ENCODE data around the gene TGFBR3. TPM values are rescaled to one million over a fixed set of nuclear protein-coding genes. Genes with fewer than 3 reads are reported as not detected.

TGFBR3 gene
- total RNA-seq, 4 donors from 2014 or later = 37.3 to 61.7 (median 48.4) TPM

DNA sequence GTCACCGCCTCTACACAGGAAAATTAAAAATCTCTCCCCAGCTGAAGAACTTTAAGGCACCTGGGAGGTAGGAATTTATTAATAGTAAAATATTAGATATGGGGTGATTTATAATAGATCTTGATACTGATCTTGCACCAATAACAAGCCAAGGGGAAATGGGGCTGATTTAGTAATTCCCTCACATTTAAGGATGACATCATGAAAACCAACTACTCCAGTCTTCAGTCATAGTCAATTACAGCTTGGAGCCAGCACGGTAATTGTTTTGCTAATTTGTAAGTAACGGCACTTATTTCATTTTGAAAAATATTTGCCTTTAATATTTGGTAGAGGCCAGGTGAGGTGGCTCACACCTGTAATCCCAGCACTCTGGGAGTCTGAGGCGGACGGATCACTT, 92.8 kb downstream of the TGFBR3 start:
- H3K36me3 ChIP-seq = no peaks in the 10 kb centered on the region
- TF ChIP-seq POLR2A (IDR thresholded peaks at IDR 0.05) = no peak
- TF ChIP-seq, protein P1, sequence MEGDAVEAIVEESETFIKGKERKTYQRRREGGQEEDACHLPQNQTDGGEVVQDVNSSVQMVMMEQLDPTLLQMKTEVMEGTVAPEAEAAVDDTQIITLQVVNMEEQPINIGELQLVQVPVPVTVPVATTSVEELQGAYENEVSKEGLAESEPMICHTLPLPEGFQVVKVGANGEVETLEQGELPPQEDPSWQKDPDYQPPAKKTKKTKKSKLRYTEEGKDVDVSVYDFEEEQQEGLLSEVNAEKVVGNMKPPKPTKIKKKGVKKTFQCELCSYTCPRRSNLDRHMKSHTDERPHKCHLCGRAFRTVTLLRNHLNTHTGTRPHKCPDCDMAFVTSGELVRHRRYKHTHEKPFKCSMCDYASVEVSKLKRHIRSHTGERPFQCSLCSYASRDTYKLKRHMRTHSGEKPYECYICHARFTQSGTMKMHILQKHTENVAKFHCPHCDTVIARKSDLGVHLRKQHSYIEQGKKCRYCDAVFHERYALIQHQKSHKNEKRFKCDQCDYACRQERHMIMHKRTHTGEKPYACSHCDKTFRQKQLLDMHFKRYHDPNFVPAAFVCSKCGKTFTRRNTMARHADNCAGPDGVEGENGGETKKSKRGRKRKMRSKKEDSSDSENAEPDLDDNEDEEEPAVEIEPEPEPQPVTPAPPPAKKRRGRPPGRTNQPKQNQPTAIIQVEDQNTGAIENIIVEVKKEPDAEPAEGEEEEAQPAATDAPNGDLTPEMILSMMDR (IDR thresholded peaks at IDR 0.05 in 4 of 5, conservative IDR thresholded peaks at IDR 0.05 in 1 of 5) = no peak
- no peak for DNase-seq
- H3K4me1 ChIP-seq = peaks cover 64 to 80% of the 10 kb centered on the region in 2 donors
- H3K27ac ChIP-seq = peak overlapping the region in 2 of 4 donors; percentile 52 to 54
- no peaks in the 10 kb centered on the region for H3K27me3 ChIP-seq
- ATAC-seq = no peak
- H3K4me3 ChIP-seq = no peak overlapping the region
- intact Hi-C loops (cut with DNase I; ENCODE audit: low total_unique reads) (loop anchor here (5.0 to 10.0 kb wide), 3 partner anchors 89 to 278 kb away; no protein-coding TSS in a partner anchor), in situ Hi-C loops (cut with MboI; ENCODE audit: low sequenced_read_pairs in 4 of 4) (no loop called here)
- H3K9me3 ChIP-seq = no peaks in the 10 kb centered on the region

DNA sequence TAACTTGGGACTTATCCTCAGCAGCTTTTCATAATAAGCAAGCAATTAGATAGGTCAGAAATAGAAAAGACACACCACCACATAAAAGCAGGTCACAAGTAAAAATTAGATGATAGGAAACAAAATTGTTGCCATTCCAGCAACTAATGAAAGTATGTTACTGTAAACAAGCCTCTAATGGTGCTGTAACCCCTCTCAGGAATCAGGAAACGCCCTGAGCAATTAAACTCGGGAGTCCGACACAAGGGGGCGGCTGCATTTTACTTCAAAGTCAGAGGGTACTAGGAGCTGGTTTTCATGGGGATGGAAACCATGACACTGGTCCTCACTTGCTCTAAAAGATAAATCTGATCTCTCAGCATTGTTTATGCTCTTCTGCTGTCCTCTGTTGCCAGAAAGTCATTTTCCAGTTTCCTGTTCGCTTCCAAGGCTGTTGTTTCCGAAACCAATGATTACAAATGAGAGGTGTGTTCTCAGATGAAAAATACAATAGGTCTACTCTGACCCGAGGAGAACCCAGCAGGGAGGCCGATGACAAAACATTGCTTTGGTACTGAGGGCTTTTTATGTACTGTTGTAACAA, 93.4 kb downstream of the TGFBR3 start:
- peak overlapping the region in 3 of 4 donors; percentile 37 to 54 (median 52) for H3K27ac ChIP-seq
- in situ Hi-C loops (cut with MboI; ENCODE audit: low sequenced_read_pairs in 4 of 4) = no loop called here
- ATAC-seq = peak in 1 of 2 donors; percentile 31

GRCh38 chr1:91791691-91792488, 94.1 kb downstream of the TGFBR3 start:
- no peaks in the 10 kb centered on the region for H3K9me3 ChIP-seq
- in situ Hi-C loops (cut with MboI; ENCODE audit: low sequenced_read_pairs in 4 of 4) = no loop called here
- intact Hi-C loops (cut with DNase I; ENCODE audit: low total_unique reads) = loop anchor here (5.0 to 10.0 kb wide), 3 partner anchors 90 to 277 kb away; no protein-coding TSS in a partner anchor
- no peaks in the 10 kb centered on the region for H3K36me3 ChIP-seq
- peaks cover 53 to 75% of the 10 kb centered on the region in 2 donors for H3K4me1 ChIP-seq
- no peak for DNase-seq
- peak overlapping the region in 3 of 4 donors; percentile 37 to 54 (median 48) for H3K27ac ChIP-seq
- no peaks in the 10 kb centered on the region for H3K27me3 ChIP-seq
- H3K4me3 ChIP-seq = no peak overlapping the region
- no peak for ATAC-seq
- TF ChIP-seq POLR2A (IDR thresholded peaks at IDR 0.05) = no peak
- TF ChIP-seq, protein P1 (IDR thresholded peaks at IDR 0.05 in 4 of 5, conservative IDR thresholded peaks at IDR 0.05 in 1 of 5) = no peak

More for the DNA sequence above, 93.4 kb downstream of the TGFBR3 start:
- no peak overlapping the region for H3K4me3 ChIP-seq
- no peaks in the 10 kb centered on the region for H3K27me3 ChIP-seq
- TF ChIP-seq, protein P1 (IDR thresholded peaks at IDR 0.05 in 4 of 5, conservative IDR thresholded peaks at IDR 0.05 in 1 of 5) = no peak
- TF ChIP-seq POLR2A (IDR thresholded peaks at IDR 0.05) = no peak
- intact Hi-C loops (cut with DNase I; ENCODE audit: low total_unique reads) = loop anchor here (5.0 to 10.0 kb wide), 3 partner anchors 90 to 278 kb away; no protein-coding TSS in a partner anchor
- H3K4me1 ChIP-seq = peaks cover 58 to 80% of the 10 kb centered on the region in 2 donors
- no peaks in the 10 kb centered on the region for H3K36me3 ChIP-seq
- H3K9me3 ChIP-seq = no peaks in the 10 kb centered on the region
- no peak for DNase-seq

- peaks cover 47 to 68% of the 10 kb centered on the region in 2 donors for H3K4me1 ChIP-seq
- H3K9me3 ChIP-seq = no peaks in the 10 kb centered on the region
- TF ChIP-seq, protein P1 (IDR thresholded peaks at IDR 0.05 in 4 of 5, conservative IDR thresholded peaks at IDR 0.05 in 1 of 5) = no peak
- no peak for TF ChIP-seq POLR2A (IDR thresholded peaks at IDR 0.05)
- intact Hi-C loops (cut with DNase I; ENCODE audit: low total_unique reads) (loop anchor here (5.0 to 10.0 kb wide), 3 partner anchors 91 to 276 kb away; no protein-coding TSS in a partner anchor), in situ Hi-C loops (cut with MboI; ENCODE audit: low sequenced_read_pairs in 4 of 4) (no loop called here)
- ATAC-seq (peak in 1 of 2 donors; percentile 10), DNase-seq (no peak)
- no peak overlapping the region for H3K4me3 ChIP-seq
- no peaks in the 10 kb centered on the region for H3K36me3 ChIP-seq
- H3K27me3 ChIP-seq = no peaks in the 10 kb centered on the region
- peak overlapping the region in 3 of 4 donors; percentile 24 to 54 (median 48) for H3K27ac ChIP-seq
These were observed 94.8 kb downstream of the TGFBR3 start for GRCh38 chr1:91791103-91791502.

Data from gastrocnemius medialis (tissue), 4 donors.